Muscle of back (tissue), 13 donors: Measurements from ENCODE around the gene CLDN18. TPM values are rescaled to one million over a fixed set of nuclear protein-coding genes. Genes with fewer than 3 reads are reported as not detected.
A peak's percentile ranks its signal among the peaks of the same experiment; 100 is the strongest.

Experiments
- DNase-seq, 3 donors: peaks; one replicate each; pipeline versions ENCODE4 v3.0.0 to v3.0.0-alpha.2; 2013
- long read RNA-seq, 9 donors: transcript quantifications; one replicate each; lab custom pipeline, GENCODE V29; 2026
- polyA plus RNA-seq, 10 donors: library from polyadenylated mRNA; unstranded; fragments of 120-200 nt; gene quantifications; one replicate each; pipeline ENCODE4 v1.2.1, GENCODE V29; 2013; ENCODE audit not compliant: insufficient read length in 10 of 10

The CLDN18 gene
- polyA plus RNA-seq: 1 to 10 TPM in 1 of 10 donors, under 1 TPM in 9; 0.19 to 1.0 (median 0.54) TPM
- long read RNA-seq, donor 1: 0 reads
- long read RNA-seq, donor 2: 0 reads
- long read RNA-seq, donor 3: 0 reads
- long read RNA-seq, donor 4: 0 reads
- long read RNA-seq, donor 5: 0 reads
- long read RNA-seq, donor 6: 0 reads
- long read RNA-seq, donor 7: 0 reads
- long read RNA-seq, donor 8: 0 reads
- long read RNA-seq, donor 9: 0 reads

GRCh38 chr3:138009476-138010272 lies at the start of gene CLDN18:
TSS of gene CLDN18 (plus strand) at chr3:138010165. CDS start at chr3:138010226, 61 bp downstream.
- no peak for DNase-seq

GRCh38 chr3:137962251-137962650 lies 47.7 kb upstream of the CLDN18 start:
- no peak for DNase-seq

GRCh38 chr3:137963463-137963862 lies 46.5 kb upstream of the CLDN18 start:
- DNase-seq: no peak

- DNase-seq: peak; percentile 43 to 72 (median 57)
Observed at GRCh38 chr3:137970914-137971831, 38.8 kb upstream of the CLDN18 start.

GRCh38 chr3:137972396-137972795 lies 37.6 kb upstream of the CLDN18 start:
- DNase-seq: no peak

GRCh38 chr3:137978328-137978727 lies 31.6 kb upstream of the CLDN18 start:
- no peak for DNase-seq

GRCh38 chr3:137987723-137988122 lies 22.2 kb upstream of the CLDN18 start:
- DNase-seq: no peak

- no peak for DNase-seq
Observed at GRCh38 chr3:137988152-137988551, 21.8 kb upstream of the CLDN18 start.

- no peak for DNase-seq
Observed at GRCh38 chr3:137988982-137989381, 21.0 kb upstream of the CLDN18 start.

GRCh38 chr3:137990427-137990826 lies 19.5 kb upstream of the CLDN18 start:
- no peak for DNase-seq

- DNase-seq: no peak
Observed at GRCh38 chr3:137992592-137992991, 17.4 kb upstream of the CLDN18 start.

- no peak for DNase-seq
Observed at GRCh38 chr3:137998121-137999042, 11.6 kb upstream of the CLDN18 start.

GRCh38 chr3:138003069-138003468 lies 6.9 kb upstream of the CLDN18 start:
- DNase-seq: no peak

- no peak for DNase-seq
Observed at GRCh38 chr3:138005627-138006026, 4.3 kb upstream of the CLDN18 start.

GRCh38 chr3:138007898-138008297 lies 2.1 kb upstream of the CLDN18 start:
- DNase-seq: no peak

GRCh38 chr3:138010273-138010590 lies 267 bp downstream of the CLDN18 start:
- DNase-seq: no peak

GRCh38 chr3:138011722-138012121 lies 1.8 kb downstream of the CLDN18 start:
- no peak for DNase-seq

GRCh38 chr3:138012526-138012925 lies 2.6 kb downstream of the CLDN18 start:
- no peak for DNase-seq

GRCh38 chr3:138016065-138016464 lies 6.1 kb downstream of the CLDN18 start:
- DNase-seq: no peak

- DNase-seq: no peak
Observed at GRCh38 chr3:138019281-138020069, 9.5 kb downstream of the CLDN18 start.
